AG09309 (cell line): ENCODE measurements around the gene GPX4.

Source experiments
- DNase-seq: peaks from one replicate; pipeline ENCODE4 v3.0.0-alpha.2; 2010; ENCODE audit warnings: low read depth
- H3K4me3 ChIP-seq: 2 replicates; pipeline ENCODE4 v1.5.1; 2011; ENCODE audit warnings: mild to moderate bottlenecking, low read depth, low read length, moderate library complexity; ENCODE audit not compliant: control insufficient read depth
- CTCF ChIP-seq: IDR thresholded peaks from 2 replicates; pipeline ENCODE4 v1.5.1; 2011; ENCODE audit warnings: mild to moderate bottlenecking, low read depth, low read length, inconsistent platforms; ENCODE audit not compliant: insufficient read depth, control insufficient read depth; ENCODE audit errors: missing control alignments

GPX4 gene

GRCh38 chr19:1141944-1142343 lies 38.1 kb downstream of the GPX4 start:
- no peak overlapping the region for H3K4me3 ChIP-seq
- DNase-seq = no peak
- no peak for TF ChIP-seq CTCF

- no peak for DNase-seq
- no peak for TF ChIP-seq CTCF
- H3K4me3 ChIP-seq = no peak overlapping the region
Observed at GRCh38 chr19:1143828-1144399, 40.1 kb downstream of the GPX4 start.

- no peak for TF ChIP-seq CTCF
- H3K4me3 ChIP-seq = no peak overlapping the region
- DNase-seq = no peak
Observed at GRCh38 chr19:1144741-1145140, 40.9 kb downstream of the GPX4 start.

GRCh38 chr19:1145635-1146411 lies 42.0 kb downstream of the GPX4 start:
- no peak overlapping the region for H3K4me3 ChIP-seq
- TF ChIP-seq CTCF = no peak
- DNase-seq = no peak

DNA sequence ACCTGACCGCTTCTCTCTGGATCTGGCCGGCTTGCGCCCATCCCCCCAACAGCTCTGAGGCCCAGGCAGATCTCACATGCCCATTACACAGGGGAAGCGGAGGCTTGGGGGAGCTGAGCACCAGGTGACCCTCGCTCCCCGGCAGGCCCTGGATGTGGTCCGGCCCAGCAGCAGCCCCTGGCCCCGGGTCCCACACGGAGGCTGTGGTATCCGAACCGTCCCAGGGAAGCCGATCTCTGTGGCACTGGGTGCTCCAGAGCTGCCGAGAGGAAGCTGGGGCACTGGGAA lies 42.6 kb downstream of the GPX4 start:
- H3K4me3 ChIP-seq = no peak overlapping the region
- no peak for TF ChIP-seq CTCF
- no peak for DNase-seq

DNA sequence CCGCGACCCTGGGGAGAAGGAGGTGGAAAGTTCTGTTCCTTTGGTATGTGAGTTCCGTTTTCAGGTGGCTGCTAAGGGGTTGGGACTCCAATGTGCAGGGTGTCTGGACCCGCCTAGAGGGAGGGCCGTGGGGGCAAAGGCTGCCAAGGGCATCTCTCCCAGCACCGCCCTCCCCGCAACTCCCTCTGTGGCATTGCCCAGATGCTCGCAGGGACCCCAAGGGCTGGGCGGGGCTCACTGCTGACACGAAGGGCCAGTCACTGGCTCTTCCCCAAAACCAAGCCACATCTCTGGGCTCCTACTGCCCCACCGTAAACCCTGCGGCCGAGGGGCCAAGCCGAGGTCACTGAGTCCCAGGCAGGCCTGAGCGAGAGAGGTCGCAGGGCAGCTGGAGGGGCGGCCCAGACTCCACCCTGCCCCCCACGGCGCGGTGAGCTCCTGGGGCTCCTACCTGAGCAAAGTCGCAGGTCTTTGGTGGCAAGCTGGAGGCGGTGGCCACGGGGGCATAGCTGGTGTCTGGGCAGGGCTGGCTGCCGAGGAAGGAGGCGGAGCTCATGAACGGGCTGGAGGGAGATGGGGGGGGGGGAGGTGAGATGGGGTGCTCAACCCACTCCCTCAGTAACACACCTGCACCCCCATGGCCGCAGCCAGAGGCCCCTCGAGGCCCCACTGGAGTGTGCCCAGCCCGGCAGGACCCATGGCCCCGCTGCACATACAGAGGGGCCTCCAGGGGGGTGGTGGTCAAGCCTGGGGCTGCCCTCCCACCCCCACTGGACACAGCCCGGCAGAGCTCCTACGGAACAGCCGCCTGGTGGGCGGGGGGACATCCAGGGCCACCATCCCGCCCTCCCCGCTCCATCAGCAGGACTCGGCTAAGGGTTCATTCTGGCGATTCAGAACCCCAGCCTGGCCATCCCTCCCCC lies 43.3 kb downstream of the GPX4 start:
- TF ChIP-seq CTCF = no peak
- no peak overlapping the region for H3K4me3 ChIP-seq
- DNase-seq = no peak
